ENCODE measurements around the gene MAP1B.

Gene MAP1B

GRCh38 chr5:72180925-72181324 lies 73.7 kb downstream of the MAP1B start:
- no peak for TF ChIP-seq CTCF (IDR thresholded peaks at IDR 0.05; ENCODE audit: low read depth, low read length, missing control alignments)
- no peak for DNase-seq (ENCODE audit: extremely low read depth, low read depth)
- H3K4me3 ChIP-seq (replicated peaks; ENCODE audit: low read depth, low read length), result no peak overlapping the region

GRCh38 chr5:72182686-72183085 lies 75.4 kb downstream of the MAP1B start:
- H3K4me3 ChIP-seq (replicated peaks; ENCODE audit: low read depth, low read length), result no peak overlapping the region
- no peak for DNase-seq (ENCODE audit: extremely low read depth, low read depth)
- TF ChIP-seq CTCF (IDR thresholded peaks at IDR 0.05; ENCODE audit: low read depth, low read length, missing control alignments), result no peak

GRCh38 chr5:72183101-72183520 lies 75.8 kb downstream of the MAP1B start:
- no peak for TF ChIP-seq CTCF (IDR thresholded peaks at IDR 0.05; ENCODE audit: low read depth, low read length, missing control alignments)
- DNase-seq (ENCODE audit: extremely low read depth, low read depth), result no peak
- H3K4me3 ChIP-seq (replicated peaks; ENCODE audit: low read depth, low read length), result no peak overlapping the region

GRCh38 chr5:72184408-72184807 lies 77.1 kb downstream of the MAP1B start:
- TF ChIP-seq CTCF (IDR thresholded peaks at IDR 0.05; ENCODE audit: low read depth, low read length, missing control alignments), result no peak
- DNase-seq (ENCODE audit: extremely low read depth, low read depth), result no peak
- no peak overlapping the region for H3K4me3 ChIP-seq (replicated peaks; ENCODE audit: low read depth, low read length)

GRCh38 chr5:72185496-72186329 lies 78.4 kb downstream of the MAP1B start:
- DNase-seq (ENCODE audit: extremely low read depth, low read depth), result peak; percentile 70
- no peak overlapping the region for H3K4me3 ChIP-seq (replicated peaks; ENCODE audit: low read depth, low read length)
- TF ChIP-seq CTCF (IDR thresholded peaks at IDR 0.05; ENCODE audit: low read depth, low read length, missing control alignments), result no peak

GRCh38 chr5:72187388-72188075 lies 80.3 kb downstream of the MAP1B start:
- no peak for DNase-seq (ENCODE audit: extremely low read depth, low read depth)
- H3K4me3 ChIP-seq (replicated peaks; ENCODE audit: low read depth, low read length), result no peak overlapping the region
- TF ChIP-seq CTCF (IDR thresholded peaks at IDR 0.05; ENCODE audit: low read depth, low read length, missing control alignments), result no peak
